Hepatocyte (in vitro differentiated cells): ENCODE measurements around the gene SLC29A2.

Experiments
- EZH2 ChIP-seq: fragments of 200-600 bp; sonication (generic); IDR thresholded peaks from 2 replicates; pipeline ENCODE4 v1.6.1; 2016; ENCODE audit warnings: antibody characterized with exemption, mild to moderate bottlenecking, borderline replicate concordance
- TF ChIP-seq, protein P1 (sequence below): fragments of 200-600 bp; sonication (generic); IDR thresholded peaks from 2 replicates; pipeline ENCODE4 v1.5.1; 2016; ENCODE audit warnings: antibody characterized with exemption, mild to moderate bottlenecking; ENCODE audit not compliant: poor library complexity

DNA sequence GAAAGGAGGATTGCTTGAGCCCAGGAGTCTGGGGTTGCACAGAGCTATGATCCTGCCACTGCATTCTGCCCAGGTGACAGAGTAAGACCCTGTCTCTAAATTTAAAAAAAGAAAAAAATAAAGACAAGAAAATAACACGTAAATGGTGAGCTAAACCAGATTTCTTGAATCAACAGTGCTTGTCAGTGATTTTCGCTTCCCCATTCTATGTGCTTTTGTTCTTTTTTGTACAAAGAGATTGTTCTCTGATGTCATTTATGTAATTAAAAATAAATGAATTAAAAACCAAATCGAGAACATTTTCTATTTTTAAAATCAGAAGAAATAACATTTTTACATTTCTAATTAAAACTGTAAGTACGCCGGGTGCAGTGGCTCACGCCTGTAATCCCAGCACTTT is 19.8 kb upstream of the SLC29A2 start:
- TF ChIP-seq, protein P1, sequence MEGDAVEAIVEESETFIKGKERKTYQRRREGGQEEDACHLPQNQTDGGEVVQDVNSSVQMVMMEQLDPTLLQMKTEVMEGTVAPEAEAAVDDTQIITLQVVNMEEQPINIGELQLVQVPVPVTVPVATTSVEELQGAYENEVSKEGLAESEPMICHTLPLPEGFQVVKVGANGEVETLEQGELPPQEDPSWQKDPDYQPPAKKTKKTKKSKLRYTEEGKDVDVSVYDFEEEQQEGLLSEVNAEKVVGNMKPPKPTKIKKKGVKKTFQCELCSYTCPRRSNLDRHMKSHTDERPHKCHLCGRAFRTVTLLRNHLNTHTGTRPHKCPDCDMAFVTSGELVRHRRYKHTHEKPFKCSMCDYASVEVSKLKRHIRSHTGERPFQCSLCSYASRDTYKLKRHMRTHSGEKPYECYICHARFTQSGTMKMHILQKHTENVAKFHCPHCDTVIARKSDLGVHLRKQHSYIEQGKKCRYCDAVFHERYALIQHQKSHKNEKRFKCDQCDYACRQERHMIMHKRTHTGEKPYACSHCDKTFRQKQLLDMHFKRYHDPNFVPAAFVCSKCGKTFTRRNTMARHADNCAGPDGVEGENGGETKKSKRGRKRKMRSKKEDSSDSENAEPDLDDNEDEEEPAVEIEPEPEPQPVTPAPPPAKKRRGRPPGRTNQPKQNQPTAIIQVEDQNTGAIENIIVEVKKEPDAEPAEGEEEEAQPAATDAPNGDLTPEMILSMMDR = no peak
- TF ChIP-seq EZH2 = no peak
